HG02588 (cell line): ENCODE data around the gene HASPIN.
A peak's percentile ranks its signal among the peaks of the same experiment; 100 is the strongest.

Experiments used
- ATAC-seq: cut with Tn5 transposase; IDR thresholded peaks from one replicate; pipeline ENCODE4 v1.9.1; 2021; ENCODE audit warnings: mild to moderate bottlenecking, moderate library complexity; ENCODE audit not compliant: unreplicated experiment

The HASPIN gene

DNA sequence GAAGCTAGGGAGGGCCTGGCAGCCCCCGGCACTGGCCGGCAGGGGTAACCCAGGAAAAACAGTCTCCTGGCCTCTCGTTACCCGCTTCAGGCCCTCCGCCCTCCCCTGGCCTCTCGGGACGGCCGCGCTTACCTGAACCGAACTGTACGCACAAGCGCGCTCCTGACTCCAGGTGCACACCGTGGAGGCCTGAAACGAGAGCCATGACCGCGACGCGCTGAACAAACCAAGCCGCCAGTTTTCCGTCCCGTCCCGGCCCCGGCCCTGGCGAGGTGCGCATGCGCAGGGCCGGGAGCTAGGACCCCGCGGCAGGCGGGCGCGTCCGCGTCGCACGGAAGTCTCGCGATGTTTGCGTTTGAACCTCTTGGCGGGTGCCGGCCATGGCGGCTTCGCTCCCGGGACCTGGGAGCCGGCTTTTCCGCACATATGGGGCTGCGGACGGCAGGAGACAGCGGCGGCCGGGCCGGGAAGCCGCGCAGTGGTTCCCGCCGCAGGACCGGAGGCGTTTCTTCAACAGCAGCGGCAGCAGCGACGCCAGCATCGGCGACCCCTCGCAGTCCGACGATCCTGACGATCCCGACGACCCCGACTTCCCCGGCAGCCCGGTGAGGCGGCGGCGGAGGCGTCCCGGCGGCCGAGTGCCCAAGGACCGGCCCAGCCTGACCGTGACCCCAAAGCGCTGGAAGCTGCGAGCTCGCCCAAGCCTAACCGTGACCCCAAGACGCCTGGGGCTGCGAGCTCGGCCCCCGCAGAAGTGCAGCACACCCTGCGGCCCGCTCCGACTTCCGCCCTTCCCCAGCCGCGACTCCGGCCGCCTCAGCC, at the start of gene HASPIN:
TSS of gene HASPIN (plus strand) at position 348 of the 822 bp plus-strand sequence. CDS start at position 381, 33 bp downstream.
- peak; percentile 77 for ATAC-seq

DNA sequence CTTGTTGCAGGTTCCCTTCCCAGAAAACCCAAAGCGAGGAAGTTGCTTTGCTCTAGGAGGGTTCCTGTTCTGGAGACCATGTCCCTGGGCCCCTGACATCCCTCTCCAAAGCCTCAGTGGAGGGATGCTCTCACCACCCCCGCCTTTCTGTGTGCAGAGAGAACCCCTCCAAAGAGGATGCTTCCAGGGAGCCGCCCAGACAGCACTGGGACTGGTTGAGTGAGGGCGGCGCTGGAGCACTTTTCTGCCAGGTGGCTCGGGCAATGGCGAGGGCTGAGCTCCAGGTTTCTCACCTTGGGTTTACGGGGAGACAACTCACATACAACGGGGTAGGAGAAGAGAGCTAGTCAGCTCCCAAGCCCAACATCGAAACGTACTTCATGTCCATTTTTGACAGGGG, 47.8 kb upstream of the HASPIN start:
- no peak for ATAC-seq

DNA sequence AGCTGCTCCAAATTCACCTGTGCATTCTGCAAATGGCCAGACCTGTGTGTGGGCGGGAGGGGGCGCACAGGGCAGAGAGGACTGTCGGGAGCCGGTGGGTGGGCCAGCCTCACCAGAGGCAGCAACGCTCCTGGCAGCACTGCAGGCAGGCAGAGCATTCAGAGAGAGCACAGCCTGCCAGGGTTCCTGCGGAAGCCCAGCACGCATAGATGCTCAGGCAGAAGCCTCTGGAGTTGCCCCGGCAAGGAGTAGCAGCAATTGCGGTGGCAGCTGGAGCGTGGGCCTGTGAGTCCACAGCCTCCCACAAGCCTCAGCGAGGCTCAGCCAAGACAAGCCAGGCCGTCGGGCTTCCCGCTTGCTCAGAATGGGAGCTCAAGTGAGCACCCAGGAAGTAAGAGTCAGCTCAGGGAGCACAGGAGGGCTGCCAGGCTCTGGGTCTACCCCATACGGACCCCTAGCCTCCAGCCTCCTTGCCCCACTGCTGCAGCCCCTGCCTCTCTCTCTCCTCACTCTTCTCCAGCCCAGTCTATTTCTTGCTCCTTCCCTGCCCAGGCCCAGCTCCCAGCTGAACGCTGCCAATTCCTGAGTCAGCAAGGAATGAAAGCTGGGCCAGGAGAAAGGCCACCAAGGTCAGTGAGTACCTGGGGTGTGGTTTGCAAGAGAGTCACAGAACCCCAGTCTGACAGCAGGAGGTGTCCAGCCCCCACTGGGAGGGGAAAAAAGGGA, 45.4 kb upstream of the HASPIN start:
- no peak for ATAC-seq

DNA sequence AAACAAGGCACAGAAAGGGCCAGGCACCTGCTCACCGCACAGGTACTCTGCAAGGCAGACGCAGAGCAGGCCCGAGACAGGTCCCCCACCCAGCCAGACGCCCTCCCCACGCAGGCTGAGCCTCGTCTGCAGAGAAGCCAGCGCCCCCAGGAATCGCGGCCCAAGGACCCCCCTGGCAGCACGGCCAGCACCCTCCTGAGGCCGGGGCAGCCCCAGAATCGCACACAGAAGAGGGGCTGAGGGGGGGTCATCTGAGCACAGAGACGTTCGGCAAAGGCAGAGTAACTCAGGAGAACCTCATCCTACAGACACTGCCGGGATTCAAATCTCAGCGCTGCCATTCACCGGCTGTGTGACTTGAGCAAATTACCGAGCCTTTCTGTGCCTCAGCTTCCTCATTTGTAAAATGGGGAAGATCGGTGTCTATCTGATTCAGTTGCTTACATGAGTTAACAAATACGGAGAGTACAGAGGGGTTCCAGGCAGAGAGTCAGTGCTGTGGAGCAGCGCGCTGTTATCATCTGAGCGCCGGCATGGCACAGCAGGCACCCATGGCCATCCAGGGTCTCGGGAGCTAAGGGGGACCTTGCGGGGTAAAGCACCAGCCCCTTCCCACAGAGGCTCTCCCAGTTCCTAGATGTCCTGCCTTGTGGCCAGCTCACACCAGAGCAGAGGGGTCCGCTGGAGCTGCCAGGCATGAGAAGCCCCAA, 44.7 kb upstream of the HASPIN start:
- ATAC-seq, result no peak

DNA sequence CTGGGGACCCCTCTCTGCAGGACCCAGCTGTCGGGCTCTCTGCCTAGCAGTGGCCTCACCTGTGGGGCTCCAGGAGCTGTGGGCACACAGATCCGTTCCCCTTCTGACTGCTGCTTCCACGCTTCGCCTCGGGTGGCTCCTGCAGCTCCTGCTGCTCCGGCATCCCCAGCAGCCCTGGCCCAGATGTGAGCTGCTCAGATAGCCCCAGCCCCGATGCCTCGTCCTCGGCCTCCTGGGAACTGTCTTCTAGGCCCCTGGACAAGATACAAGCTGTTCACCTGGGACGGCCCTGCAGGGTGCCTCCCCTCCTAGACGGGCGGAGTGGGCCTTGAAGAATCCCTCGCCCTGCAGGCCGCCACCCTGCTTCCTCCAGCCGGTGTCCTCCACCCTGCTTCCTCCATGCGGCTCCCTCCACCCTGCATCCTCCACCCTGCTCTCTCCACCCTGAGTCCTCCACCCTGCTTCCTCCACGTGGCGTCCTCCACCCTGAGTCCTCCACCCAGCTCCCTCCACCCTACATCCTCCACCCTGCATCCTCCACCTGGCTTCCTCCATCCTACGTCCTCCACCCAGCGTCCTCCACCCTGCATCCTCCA, 44.1 kb upstream of the HASPIN start:
- ATAC-seq, result no peak

DNA sequence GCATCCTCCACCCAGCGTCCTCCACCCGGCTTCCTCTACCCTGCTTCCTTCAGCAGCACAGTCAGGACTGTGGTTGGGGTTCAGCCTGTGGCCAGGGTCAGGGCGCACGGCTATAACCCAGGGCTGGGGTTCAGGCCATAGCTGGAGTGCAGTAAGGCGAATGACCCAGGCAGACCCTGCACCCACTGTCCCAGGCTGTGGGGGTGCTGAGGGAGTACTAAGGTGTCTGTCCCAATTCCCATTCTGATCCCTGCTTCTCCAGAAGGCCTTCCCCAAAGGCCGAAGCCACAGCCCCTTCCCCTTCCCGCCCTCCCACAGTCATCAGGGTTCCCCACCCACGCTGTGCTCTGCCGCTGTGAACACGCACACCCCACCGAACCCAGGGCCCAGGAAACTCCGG, 42.6 kb upstream of the HASPIN start:
- no peak for ATAC-seq

DNA sequence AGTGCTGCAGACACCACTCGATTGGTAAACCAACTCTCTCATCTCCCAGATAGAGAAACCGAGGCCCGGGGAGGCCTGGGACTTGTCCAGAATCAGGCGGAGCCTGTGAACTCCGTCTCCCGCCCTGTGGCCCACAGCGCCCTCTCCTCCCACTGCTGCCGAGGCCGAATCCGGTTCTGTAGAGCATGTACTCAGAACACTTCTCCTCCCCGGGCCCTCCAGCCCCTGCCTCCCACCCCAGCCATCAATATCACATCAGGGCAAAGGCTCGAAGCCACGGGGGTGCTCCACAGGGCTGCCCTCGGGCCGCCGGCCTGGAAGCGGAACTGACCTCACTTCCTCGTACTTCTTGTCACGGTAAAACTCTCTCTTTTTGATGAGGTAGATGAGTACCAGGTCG, 42.1 kb upstream of the HASPIN start:
- no peak for ATAC-seq

DNA sequence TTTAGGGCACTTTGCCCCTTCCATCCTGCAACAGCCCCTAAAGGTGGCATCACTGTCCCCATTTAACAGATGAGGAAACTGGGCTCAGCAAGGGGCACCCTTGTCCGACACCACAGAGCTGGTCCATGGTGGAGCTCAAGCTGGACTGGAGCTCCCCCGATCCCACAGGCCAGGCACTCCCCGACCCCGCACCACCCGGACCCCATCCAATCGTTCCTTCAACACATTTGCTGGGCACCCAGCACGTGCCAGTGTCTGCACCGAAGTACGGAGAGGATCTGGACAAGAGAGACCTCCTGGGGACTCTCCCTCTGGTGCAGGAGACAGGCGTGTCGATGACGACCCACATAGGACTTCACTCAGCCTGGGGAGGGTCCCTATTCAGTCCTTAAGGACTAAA, 41.7 kb upstream of the HASPIN start:
- ATAC-seq, result no peak

DNA sequence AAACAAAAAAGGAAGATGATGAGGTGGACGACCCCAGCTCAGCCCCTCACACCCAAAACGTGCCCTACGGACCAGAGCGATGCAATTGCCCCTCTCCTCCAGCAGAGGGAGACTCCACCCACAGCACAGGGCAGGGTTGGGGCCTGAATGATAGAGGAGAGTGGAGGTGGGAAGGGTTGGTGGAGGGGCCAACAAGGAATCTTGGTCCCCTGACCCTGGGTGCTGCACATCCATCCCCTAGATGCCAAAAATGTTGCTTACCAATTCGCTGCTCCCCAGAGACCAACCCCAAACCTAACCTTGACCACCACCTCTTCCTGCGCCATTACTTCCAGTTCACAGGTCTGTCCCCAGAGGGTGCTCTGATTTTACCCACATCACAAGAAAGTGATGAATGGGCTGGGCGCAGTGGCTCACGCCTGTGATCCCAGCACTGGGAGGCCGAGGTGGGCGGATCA, 40.6 kb upstream of the HASPIN start:
- no peak for ATAC-seq

DNA sequence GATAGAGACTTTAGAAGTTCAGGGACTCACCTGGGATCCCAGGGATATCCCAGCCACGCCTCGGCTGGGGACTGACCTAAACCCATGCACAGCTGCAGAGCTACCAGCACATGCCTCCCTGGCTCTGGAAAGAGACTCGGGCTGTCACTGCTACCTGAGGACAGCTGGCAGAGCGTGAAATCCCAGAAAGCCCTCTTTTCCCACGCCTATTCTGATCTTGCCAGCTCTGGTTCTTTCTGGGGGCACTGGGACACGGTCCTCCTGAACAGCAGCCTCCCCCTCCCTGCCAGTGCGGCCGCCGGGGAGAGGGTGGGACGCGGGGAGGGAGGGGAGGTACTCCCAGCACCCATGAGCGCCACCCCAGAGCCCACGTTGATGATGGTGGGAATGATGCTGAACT, 38.5 kb upstream of the HASPIN start:
- no peak for ATAC-seq

DNA sequence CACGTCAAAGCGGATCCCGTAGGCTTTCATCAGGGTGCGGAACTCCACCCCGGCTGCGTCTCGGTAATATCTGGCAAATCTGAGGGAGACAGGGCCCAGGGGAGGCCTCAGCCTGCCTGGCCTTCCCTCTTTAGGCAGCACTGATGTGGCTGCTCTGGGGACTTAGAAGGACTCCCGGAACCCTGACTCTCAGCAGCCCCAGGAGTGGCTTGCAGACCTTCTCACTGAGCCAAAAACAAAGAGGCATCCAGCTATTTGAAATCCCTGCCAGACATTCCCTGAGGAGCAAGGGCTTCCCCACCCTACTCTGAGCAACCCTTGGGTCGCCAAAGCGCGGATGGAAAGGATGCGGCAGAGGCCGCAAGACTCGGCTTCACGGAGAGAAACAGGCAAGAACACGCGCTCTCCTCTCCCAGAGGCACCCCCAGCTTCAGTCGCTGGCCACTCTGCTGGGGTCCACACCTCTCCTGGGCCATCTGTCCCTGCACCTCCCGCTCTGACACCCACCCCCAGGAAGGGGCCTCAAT, 35.6 kb upstream of the HASPIN start:
- ATAC-seq, result no peak

DNA sequence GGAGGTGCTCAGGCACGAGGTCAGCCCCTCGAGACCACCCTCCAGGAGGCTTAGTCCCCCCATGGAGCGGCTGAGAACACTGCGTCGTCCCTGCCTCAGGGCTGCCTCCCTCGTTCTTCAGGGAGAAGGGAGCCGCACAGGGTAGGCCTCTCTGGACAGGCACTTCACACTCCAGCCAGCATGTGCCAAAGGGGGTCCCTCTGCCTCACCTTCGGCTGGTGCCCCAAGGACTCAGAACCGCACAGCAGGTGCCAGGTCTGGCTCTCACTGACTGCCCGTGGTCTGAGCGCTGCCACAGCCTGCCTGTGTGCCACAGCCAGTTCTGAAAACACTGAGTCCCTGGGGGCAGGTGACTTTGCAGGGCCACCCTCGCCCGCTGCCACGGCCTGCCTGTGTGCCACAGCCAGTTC, 34.8 kb upstream of the HASPIN start:
- ATAC-seq, result no peak

DNA sequence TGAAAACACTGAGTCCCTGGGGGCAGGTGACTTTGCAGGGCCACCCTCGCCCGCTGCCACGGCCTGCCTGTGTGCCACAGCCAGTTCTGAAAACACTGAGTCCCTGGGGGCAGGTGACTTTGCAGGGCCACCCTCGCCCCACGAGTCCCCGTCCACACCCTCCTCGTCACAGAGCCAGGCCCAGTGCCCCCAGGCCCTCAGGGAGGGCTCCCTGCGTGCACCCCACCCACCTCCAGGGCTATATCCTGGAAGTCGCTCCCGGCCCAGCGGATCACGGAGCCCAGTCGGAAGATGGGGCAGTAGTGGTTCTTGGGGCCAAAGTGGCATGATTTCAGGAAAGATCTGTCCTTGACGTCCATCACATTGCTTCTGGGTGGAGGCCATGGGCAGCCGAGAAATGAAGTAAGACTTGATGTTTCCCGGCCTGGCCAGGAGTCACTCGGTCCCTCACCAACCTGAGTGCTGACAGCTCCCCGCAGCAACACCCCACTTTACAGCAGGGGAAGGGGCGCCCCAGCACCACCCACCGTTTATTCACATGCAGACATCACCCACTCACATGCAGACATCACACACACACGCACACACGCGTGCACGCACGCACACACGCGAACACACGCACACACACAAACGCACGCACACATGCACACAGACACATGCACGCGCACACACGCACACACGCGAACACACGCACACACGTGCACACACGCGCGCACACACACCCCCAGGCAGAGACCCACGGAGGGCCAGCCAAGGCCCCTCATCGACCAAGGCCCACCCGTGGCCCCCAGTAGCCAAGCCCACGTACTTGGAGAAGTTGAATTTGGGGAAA, 34.2 kb upstream of the HASPIN start:
- ATAC-seq, result no peak

DNA sequence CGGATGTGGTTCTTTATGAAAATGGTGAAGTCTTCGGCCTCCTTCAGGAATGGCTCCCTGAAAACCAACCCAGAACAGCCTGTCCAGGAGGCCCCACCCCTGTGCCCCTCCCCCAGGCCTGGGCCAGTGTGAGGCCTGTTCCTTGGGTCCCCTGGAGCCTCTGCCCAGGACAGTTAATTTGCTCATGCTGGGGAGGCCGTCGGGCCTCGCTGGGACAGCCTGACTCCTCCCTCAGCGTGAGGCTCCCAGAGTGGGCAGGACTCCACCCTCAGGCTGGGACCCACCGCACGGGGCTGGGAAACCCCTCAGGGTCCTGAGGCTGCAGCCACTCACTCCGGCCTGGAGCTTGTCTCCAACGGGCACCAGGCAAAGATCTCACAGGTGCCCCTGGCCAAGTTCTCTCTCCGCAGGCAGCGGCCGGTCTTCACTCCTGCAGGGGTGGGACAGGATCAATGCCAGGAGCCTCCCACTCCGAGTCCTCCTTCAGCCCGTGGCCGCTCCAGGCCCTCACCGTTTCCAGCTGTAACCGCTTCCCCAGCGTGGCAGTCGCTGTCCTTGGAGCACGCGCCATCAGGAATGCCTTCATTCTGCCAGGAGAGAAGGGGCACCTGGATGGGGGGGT, 33.5 kb upstream of the HASPIN start:
- no peak for ATAC-seq

DNA sequence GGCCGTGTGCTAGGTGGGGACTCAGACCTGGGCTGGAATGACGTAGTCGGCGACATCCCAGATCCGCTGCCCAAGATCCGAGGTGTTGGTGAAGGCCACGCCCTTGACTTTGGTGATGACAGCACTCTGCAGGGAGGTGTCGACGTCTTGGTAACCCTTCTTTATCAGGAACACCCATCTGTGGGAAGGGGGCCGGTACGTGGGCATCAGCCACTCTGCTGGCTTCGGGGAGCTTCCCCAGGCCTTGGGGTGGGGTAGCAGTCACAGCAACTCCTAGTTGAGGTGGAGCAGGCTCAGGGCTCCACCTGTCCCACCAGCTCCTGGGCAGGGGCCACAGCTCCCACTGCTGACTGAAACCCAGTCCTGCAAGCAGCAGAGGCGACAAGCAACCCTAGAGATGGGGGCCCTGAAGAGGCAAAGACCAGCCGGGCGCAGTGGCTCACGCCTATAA, 32.1 kb upstream of the HASPIN start:
- ATAC-seq, result no peak

DNA sequence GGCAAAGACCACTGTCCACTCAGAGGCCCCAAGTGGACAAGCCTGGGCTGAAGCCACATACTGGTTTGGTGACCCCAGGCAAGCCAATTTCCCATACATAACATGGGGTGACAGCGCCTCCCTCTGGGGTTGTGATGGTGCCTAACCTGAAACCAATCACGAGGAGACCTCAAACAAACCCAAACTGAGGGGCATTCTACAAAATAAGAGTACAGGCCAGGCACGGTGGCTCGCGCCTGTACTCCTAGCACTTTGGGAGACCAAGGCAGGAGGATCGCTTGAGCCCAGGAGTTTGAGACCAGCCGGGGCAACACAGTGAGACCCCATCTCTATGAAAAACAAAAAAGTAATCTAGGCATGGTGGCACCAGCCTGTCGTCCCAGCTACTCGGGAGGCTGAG, 31.4 kb upstream of the HASPIN start:
- ATAC-seq, result no peak

DNA sequence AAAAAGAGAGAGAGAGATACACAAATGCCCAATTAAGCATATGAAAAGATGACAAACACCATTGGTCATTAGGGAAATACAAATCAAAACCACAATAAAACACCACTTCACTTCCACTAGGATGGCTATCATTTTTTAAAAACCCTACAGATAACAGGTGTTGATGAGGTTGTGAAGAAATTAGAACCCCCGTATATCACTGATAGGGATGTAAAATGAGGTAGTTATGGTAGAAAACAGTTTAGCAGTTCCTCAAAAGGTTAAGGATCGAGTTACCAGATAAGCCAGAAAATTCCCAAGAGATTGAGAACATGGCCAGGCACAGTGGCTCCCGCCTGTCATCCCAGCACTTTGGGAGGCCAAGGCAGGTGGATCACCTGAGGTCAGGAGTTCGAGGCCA, 30.6 kb upstream of the HASPIN start:
- ATAC-seq, result no peak

DNA sequence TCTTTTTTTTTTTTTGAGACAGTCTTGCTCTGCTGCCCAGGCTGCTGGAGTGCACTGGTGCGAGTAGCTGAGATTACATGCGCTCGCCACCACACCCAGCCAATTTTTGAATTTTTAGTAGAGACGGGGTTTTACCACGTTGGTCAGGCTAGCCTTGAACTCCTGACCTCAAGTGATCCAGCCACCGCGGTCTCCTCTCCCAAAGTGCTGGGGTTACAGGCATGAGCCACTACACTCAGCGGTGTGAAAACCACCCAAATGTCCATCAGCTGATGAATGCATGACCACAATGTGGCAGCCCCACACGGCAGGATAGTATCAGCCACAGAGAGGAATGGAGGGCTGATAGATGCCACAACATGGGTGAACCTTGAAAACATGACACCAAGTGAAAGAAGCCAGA, 29.9 kb upstream of the HASPIN start:
- ATAC-seq, result peak; percentile 55

DNA sequence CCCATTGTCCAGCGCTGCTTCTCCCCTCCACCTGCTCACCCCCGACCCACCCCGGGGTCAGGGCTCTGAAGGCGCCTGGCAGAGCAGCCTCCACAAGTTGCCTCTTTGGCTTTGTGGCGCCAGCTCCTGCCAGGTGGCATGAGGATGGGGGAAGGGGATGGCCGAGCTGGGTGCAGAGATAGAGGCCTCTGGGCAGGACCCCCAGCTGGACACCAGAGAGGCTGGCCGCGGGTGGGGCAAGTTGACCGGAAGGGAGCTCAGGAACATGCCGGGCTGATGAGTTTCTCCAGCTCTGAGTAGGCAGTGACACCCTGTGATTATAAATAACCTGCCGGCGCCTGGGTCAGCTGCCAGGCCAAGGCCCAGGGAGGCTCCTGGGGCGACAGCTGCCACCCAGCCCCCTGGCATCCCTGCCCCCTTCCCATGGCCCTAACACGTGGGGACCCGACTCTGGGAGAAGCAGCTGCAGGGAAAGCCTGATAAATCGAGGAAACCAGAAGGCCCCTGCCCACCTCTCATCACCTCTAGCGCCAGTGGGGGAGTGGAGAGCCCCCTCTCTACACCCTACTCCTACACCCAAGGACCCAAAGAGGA, 28.5 kb upstream of the HASPIN start:
- ATAC-seq, result no peak
